GM18519 (cell line): ENCODE results near the gene ZDHHC18.

Experiments used
- ATAC-seq: cut with Tn5 transposase; IDR thresholded peaks from one replicate; pipeline ENCODE4 v1.9.1; 2021; ENCODE audit warnings: mild to moderate bottlenecking, moderate library complexity; ENCODE audit not compliant: unreplicated experiment, low FRiP score

The ZDHHC18 gene, protein sequence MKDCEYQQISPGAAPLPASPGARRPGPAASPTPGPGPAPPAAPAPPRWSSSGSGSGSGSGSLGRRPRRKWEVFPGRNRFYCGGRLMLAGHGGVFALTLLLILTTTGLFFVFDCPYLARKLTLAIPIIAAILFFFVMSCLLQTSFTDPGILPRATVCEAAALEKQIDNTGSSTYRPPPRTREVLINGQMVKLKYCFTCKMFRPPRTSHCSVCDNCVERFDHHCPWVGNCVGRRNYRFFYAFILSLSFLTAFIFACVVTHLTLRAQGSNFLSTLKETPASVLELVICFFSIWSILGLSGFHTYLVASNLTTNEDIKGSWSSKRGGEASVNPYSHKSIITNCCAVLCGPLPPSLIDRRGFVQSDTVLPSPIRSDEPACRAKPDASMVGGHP

DNA sequence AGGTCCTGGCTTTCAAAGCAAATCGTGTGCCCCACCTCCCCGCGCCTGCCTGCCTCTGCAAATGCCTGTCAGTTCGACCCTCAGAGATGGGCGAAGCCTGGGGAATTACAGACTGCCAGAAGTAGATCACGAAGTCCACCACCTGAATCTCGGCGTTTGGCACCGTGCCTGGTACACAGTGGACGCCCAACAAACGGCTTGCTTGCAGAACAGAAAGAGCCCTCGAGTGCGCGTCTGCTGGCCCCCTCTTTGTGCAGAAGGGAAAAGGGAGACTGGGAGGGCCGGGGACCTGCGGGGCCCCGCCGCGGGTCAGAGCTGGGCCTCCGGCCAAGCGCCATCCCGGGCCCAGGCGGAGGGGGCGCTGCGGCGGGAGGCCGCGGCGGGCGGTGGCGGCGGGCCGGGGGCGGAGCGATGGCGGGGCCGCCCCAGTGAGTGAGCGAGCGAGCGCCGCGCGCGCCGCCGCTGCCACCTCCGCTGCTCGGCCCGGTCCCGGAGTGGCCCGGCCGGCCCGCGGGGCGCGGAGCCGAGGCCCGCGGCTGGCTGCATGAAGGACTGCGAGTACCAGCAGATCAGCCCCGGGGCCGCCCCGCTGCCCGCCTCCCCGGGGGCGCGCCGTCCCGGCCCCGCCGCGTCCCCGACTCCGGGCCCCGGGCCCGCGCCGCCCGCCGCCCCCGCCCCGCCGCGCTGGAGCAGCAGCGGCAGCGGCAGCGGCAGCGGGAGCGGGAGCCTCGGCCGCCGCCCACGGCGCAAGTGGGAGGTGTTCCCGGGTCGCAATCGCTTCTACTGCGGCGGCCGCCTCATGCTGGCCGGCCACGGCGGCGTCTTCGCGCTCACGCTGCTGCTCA lies at the start of gene ZDHHC18:
ZDHHC18 (plus strand) TSS at position 428 of the 845 bp plus-strand sequence; CDS start at position 545, 117 bp downstream.
- ATAC-seq: peak; percentile 61

- ATAC-seq: no peak
These were observed 47.3 kb upstream of the ZDHHC18 start for GRCh38 chr1:26779098-26779668.

DNA sequence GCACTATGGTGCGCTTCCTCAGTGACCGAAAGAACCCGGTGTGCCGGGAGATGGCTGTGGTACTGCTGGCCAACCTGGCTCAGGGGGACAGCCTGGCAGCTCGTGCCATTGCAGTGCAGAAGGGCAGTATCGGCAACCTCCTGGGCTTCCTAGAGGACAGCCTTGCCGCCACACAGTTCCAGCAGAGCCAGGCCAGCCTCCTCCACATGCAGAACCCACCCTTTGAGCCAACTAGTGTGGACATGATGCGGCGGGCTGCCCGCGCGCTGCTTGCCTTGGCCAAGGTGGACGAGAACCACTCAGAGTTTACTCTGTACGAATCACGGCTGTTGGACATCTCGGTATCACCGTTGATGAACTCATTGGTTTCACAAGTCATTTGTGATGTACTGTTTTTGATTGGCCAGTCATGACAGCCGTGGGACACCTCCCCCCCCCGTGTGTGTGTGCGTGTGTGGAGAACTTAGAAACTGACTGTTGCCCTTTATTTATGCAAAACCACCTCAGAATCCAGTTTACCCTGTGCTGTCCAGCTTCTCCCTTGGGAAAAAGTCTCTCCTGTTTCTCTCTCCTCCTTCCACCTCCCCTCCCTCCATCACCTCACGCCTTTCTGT lies 46.0 kb upstream of the ZDHHC18 start:
- no peak for ATAC-seq

GRCh38 chr1:26781206-26781825 lies 45.2 kb upstream of the ZDHHC18 start:
- ATAC-seq: no peak

GRCh38 chr1:26782521-26783212 lies 43.8 kb upstream of the ZDHHC18 start:
- no peak for ATAC-seq

- ATAC-seq: no peak
These were observed 42.9 kb upstream of the ZDHHC18 start for GRCh38 chr1:26783646-26784022.

GRCh38 chr1:26784023-26784871 lies 42.2 kb upstream of the ZDHHC18 start:
- ATAC-seq: no peak

DNA sequence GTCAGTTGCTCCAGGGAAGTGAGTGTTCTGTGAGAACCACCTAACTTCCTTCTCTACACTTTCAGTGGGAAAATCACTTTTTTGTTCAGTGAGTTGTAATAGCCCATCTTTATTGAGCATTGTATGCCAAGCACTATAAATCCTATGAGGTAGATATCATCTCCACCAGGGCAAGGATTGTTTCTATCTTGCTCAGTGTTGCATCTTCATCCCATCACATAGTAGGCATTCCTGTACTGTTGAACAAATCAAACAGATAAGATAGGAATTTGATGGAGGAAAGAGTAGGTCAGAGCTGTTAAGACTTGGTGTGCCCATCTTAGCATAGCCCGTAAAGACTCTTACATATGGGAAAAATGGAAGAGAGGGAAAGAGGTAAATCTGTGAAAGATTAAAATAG lies 41.6 kb upstream of the ZDHHC18 start:
- no peak for ATAC-seq

GRCh38 chr1:26785611-26786436 lies 40.7 kb upstream of the ZDHHC18 start:
- ATAC-seq: no peak

GRCh38 chr1:26786437-26787380 lies 39.8 kb upstream of the ZDHHC18 start:
- ATAC-seq: no peak

DNA sequence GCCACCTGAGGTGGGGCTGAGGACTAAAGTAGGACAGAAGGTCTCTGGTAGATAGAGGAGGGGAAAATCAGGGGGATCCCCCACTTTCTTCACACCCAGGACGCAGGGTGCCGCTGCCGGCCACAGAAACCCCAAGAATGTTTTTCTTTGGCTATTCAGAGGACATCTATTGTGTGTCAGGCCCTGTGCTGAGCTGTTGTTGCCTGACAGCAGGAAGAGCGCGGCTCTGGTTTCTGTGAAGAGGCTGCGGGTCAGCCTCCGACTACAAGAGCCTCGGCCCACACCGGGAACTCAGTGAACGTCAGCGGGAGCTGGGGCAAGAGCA lies 39.1 kb upstream of the ZDHHC18 start:
- ATAC-seq: peak; percentile 23

DNA sequence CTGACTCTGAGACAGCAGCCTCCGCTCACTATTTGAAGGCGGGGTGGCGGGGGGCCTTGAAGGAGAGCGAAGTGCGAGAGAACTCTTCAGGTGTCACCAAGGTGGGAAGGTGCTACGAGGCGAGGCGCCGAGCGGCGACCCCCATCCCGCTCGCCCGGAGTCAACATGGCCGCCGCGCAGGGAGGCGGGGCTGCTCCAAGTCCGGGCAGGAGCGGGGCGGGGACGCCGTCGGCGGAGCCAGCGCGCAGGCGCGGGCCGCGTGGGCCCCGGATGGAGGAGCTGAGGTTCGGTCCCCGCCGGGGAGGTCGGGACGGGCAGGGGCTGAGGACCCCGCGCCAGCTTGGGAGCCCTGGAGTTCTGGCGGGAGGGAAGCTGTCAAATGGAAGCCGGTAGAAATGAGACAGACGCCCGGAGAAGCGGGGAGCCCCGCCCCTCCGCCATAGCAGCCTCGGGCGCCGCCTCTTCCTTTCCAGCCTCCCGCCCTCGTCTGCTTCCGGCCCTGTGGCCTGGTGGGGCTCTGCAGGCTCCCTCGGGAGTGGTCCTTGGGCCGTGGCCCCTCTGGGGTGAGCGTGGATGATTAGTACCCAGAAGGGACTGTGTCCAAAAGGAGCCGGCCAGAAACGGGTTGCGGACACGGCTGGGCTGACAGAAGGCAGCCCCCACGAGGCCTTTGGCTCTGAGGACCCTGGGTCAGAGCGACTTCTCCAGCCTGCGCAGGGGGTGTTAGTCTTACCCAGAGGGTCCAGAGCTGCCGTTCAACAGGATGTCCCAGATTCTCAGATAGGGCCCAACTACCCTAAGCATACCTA lies 38.6 kb upstream of the ZDHHC18 start, which contains the start of gene PIGV:
PIGV (plus strand) TSS at position 245 of the 809 bp plus-strand sequence. CDS start 2,866 bp downstream, outside the sequence.
- peak; percentile 38 for ATAC-seq

- no peak for ATAC-seq
These were observed 38.0 kb upstream of the ZDHHC18 start for GRCh38 chr1:26788515-26788785.

- peak; percentile 33 for ATAC-seq
These were observed 37.5 kb upstream of the ZDHHC18 start for GRCh38 chr1:26788836-26789611.

GRCh38 chr1:26789612-26789865 lies 36.9 kb upstream of the ZDHHC18 start:
- no peak for ATAC-seq

DNA sequence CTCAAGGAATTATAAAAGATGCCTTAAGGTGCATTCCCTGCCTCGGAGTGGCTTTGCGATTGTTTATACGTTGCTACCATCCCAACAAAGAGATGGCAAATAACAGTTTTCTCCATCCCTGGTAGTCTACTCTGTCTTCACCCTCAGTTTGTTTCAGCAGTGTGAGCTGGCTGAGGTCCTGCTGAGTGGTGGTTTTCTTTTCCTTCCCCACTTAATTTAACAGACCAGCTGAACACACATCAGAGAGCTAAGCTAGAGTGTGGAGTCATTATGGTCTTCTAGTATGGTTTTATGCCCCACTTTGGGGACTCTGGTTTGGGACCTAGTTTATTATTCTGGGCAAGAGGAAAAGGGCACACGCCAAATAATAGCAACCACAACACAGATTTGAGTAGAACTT lies 36.6 kb upstream of the ZDHHC18 start:
- ATAC-seq: no peak
